HG03025 (cell line): ENCODE results near the gene ACTG1.

Experiments used
- ATAC-seq: cut with Tn5 transposase; IDR thresholded peaks from one replicate; pipeline ENCODE4 v1.9.1; 2021; ENCODE audit warnings: mild to moderate bottlenecking, moderate library complexity; ENCODE audit not compliant: unreplicated experiment, low FRiP score

Gene ACTG1

GRCh38 chr17:81518113-81518784 lies 5.7 kb upstream of the ACTG1 start:
- ATAC-seq: no peak

- no peak for ATAC-seq
Observed at GRCh38 chr17:81517339-81518112, 4.9 kb upstream of the ACTG1 start.

GRCh38 chr17:81517009-81517338 lies 4.4 kb upstream of the ACTG1 start:
- ATAC-seq: no peak

- no peak for ATAC-seq
Observed at GRCh38 chr17:81516439-81516838, 3.8 kb upstream of the ACTG1 start.

- ATAC-seq: no peak
Observed at GRCh38 chr17:81515530-81516041, 3.0 kb upstream of the ACTG1 start.

GRCh38 chr17:81514739-81515529 lies 2.3 kb upstream of the ACTG1 start:
- ATAC-seq: no peak

- no peak for ATAC-seq
Observed at GRCh38 chr17:81514489-81514738, 1.8 kb upstream of the ACTG1 start.

- ATAC-seq: no peak
Observed at GRCh38 chr17:81513753-81514488, 1.3 kb upstream of the ACTG1 start.

- peak; percentile 3 for ATAC-seq
Observed at GRCh38 chr17:81513372-81513752, 763 bp upstream of the ACTG1 start.

GRCh38 chr17:81511804-81512561 lies 616 bp downstream of the ACTG1 start:
- ATAC-seq: no peak

- no peak for ATAC-seq
Observed at GRCh38 chr17:81511554-81511803, 1.1 kb downstream of the ACTG1 start.

- ATAC-seq: no peak
Observed at GRCh38 chr17:81510785-81511553, 1.6 kb downstream of the ACTG1 start.

GRCh38 chr17:81509972-81510784 lies 2.4 kb downstream of the ACTG1 start:
- no peak for ATAC-seq

- ATAC-seq: no peak
Observed at GRCh38 chr17:81509207-81509971, 3.2 kb downstream of the ACTG1 start.

GRCh38 chr17:81508639-81509206 lies 3.9 kb downstream of the ACTG1 start:
- ATAC-seq: no peak

GRCh38 chr17:81503619-81504018 lies 9.0 kb downstream of the ACTG1 start:
- no peak for ATAC-seq

GRCh38 chr17:81502471-81503017 lies 10.1 kb downstream of the ACTG1 start:
- no peak for ATAC-seq

- ATAC-seq: no peak
Observed at GRCh38 chr17:81500047-81500446, 12.6 kb downstream of the ACTG1 start.
